ENCODE data around the gene PLCB4. TPM values are rescaled to one million over a fixed set of nuclear protein-coding genes. Genes with fewer than 3 reads are reported as not detected.

PLCB4 gene
- total RNA-seq, 1 donor from 2014 or later: 19.9 TPM

- peaks cover 50% of the 10 kb centered on the region for H3K27me3 ChIP-seq (ENCODE audit: control insufficient read depth, insufficient read depth, low read length)
- H3K4me3 ChIP-seq (ENCODE audit: low read depth, low read length): no peak overlapping the region
- no peaks in the 10 kb centered on the region for H3K36me3 ChIP-seq (ENCODE audit: control insufficient read depth, insufficient read depth, low read length)
- no peak for DNase-seq (ENCODE audit: low read depth)
- TF ChIP-seq CTCF (IDR thresholded peaks at IDR 0.05; ENCODE audit: insufficient read depth, low read length, poor library complexity, severe bottlenecking): no peak
Measured at GRCh38 chr20:9515741-9516233, 446.9 kb downstream of the PLCB4 start.

GRCh38 chr20:9516234-9516871 is 447.5 kb downstream of the PLCB4 start:
- Histone ChIP-seq H3K36me3 (ENCODE audit: control insufficient read depth, insufficient read depth, low read length) (no peaks in the 10 kb centered on the region), H3K27me3 (ENCODE audit: control insufficient read depth, insufficient read depth, low read length) (peaks cover 49% of the 10 kb centered on the region), H3K4me3 (ENCODE audit: low read depth, low read length) (no peak overlapping the region)
- no peak for TF ChIP-seq CTCF (IDR thresholded peaks at IDR 0.05; ENCODE audit: insufficient read depth, low read length, poor library complexity, severe bottlenecking)
- no peak for DNase-seq (ENCODE audit: low read depth)

- Histone ChIP-seq H3K4me3 (ENCODE audit: low read depth, low read length) (no peak overlapping the region), H3K36me3 (ENCODE audit: control insufficient read depth, insufficient read depth, low read length) (no peaks in the 10 kb centered on the region), H3K27me3 (ENCODE audit: control insufficient read depth, insufficient read depth, low read length) (peaks cover 47% of the 10 kb centered on the region)
- TF ChIP-seq CTCF (IDR thresholded peaks at IDR 0.05; ENCODE audit: insufficient read depth, low read length, poor library complexity, severe bottlenecking): no peak
- DNase-seq (ENCODE audit: low read depth): no peak
Measured at GRCh38 chr20:9517297-9518162, 448.6 kb downstream of the PLCB4 start.

- Histone ChIP-seq H3K4me3 (ENCODE audit: low read depth, low read length) (no peak overlapping the region), H3K27me3 (ENCODE audit: control insufficient read depth, insufficient read depth, low read length) (peaks cover 47% of the 10 kb centered on the region), H3K36me3 (ENCODE audit: control insufficient read depth, insufficient read depth, low read length) (no peaks in the 10 kb centered on the region)
- no peak for TF ChIP-seq CTCF (IDR thresholded peaks at IDR 0.05; ENCODE audit: insufficient read depth, low read length, poor library complexity, severe bottlenecking)
- no peak for DNase-seq (ENCODE audit: low read depth)
Measured at GRCh38 chr20:9518576-9519175, 449.8 kb downstream of the PLCB4 start.

GRCh38 chr20:9520086-9520485 is 451.2 kb downstream of the PLCB4 start:
- TF ChIP-seq CTCF (IDR thresholded peaks at IDR 0.05; ENCODE audit: insufficient read depth, low read length, poor library complexity, severe bottlenecking): no peak
- Histone ChIP-seq H3K27me3 (ENCODE audit: control insufficient read depth, insufficient read depth, low read length) (peaks cover 34% of the 10 kb centered on the region), H3K36me3 (ENCODE audit: control insufficient read depth, insufficient read depth, low read length) (no peaks in the 10 kb centered on the region), H3K4me3 (ENCODE audit: low read depth, low read length) (no peak overlapping the region)
- DNase-seq (ENCODE audit: low read depth): no peak

Data from kidney epithelial cell (primary cell).